Measurements from ENCODE around the gene TGFBI. TPM values are rescaled to one million over a fixed set of nuclear protein-coding genes. Genes with fewer than 3 reads are reported as not detected.
"Not testable (repeated sequence)": the region's sequence is repeated elsewhere in the genome, so short reads cannot be mapped to it uniquely, and the experiment has no call there.

TGFBI gene
- total RNA-seq, 2 experiments from 2014 or later = not detected

DNA sequence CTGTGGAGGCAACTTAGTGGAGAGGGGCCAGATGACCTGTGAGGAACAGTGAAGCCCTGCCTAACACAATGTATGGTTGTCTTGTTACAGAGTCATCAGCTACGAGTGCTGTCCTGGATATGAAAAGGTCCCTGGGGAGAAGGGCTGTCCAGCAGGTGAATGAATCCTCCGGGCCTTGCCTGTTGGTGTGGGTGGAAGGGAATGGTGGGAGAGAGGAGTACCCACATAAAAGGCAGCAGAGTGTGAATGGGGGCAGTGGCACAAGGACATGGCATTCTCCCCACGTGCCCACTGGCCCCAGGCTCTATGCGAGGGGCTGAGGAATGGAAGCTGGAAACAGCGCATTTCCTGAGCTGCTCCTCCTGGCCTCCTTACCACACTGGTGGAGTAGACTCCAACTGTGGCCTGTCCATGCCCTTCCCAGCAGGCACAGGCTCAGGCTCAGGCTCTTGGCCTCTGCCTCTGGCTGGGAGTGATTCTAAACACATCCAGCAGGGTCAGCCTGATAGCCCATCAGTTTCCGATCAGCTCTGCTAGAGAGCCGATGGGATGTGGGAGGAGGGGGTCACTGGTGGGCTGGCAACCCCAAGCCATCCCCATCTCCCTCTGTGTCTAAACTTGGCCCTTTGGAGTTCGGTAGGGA lies 15.3 kb downstream of the TGFBI start:
- H3K4me1 Mint-ChIP-seq (ENCODE audit: low read depth) = peaks cover 7% of the 10 kb centered on the region
- H3K27me3 Mint-ChIP-seq (ENCODE audit: low read depth) = no peaks in the 10 kb centered on the region
- no peaks in the 10 kb centered on the region for H3K9me3 Mint-ChIP-seq

DNA sequence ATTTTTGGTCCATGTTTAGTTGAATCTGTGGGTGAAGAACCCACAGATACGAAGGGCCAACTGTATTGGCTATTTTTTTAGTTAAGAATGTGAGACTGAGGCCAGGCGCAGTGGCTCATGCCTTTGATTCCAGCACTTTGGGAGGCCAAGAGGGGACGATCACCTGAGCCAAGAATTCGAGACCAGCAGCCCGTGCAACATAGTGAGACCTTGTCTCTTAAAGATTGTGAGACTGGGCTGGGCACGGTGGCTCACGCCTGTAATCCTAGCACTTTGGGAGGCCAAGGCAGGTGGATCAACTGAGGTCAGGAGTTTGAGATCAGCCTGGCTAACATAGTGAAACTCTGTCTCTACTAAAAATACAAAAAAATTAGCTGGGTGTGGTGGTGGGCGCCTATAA lies 16.2 kb downstream of the TGFBI start:
- H3K36me3 Mint-ChIP-seq (ENCODE audit: low read depth); DNase-seq; H3K9me3 Mint-ChIP-seq; intact Hi-C loops (cut with micrococcal nuclease); H3K4me1 Mint-ChIP-seq (ENCODE audit: low read depth); H3K27ac Mint-ChIP-seq; H3K27me3 Mint-ChIP-seq (ENCODE audit: low read depth); H3K4me3 Mint-ChIP-seq: not testable (repeated sequence)
- CTCF ChIA-PET = interaction anchor here (0.7 kb wide), 1 partner anchor 94 kb away, joined by 3 read pairs; no protein-coding TSS in a partner anchor

More for the DNA sequence above, 15.3 kb downstream of the TGFBI start:
- CTCF ChIA-PET = no interaction called here
- Mint-ChIP-seq H3K4me3 (no peak overlapping the region), H3K27ac (no peak overlapping the region), H3K36me3 (ENCODE audit: low read depth) (no peaks in the 10 kb centered on the region)
- intact Hi-C loops (cut with micrococcal nuclease) = no loop called here
- DNase-seq = no peak

DNA sequence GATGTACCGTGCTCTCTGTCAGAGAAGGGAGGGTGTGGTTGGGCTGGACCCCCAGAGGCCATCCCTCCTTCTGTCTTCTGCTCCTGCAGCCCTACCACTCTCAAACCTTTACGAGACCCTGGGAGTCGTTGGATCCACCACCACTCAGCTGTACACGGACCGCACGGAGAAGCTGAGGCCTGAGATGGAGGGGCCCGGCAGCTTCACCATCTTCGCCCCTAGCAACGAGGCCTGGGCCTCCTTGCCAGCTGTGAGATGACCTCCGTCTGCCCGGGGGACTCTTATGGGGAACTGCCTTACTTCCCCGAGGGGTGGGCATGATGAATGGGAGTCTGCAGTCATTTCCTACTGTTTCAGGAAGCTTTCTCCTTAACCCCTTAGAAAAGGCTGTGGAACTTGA lies 17.5 kb downstream of the TGFBI start:
- H3K9me3 Mint-ChIP-seq = no peaks in the 10 kb centered on the region
- no peaks in the 10 kb centered on the region for H3K27me3 Mint-ChIP-seq (ENCODE audit: low read depth)
- CTCF ChIA-PET = no interaction called here
- no peak for DNase-seq
- no peak overlapping the region for H3K27ac Mint-ChIP-seq
- intact Hi-C loops (cut with micrococcal nuclease) = no loop called here
- H3K4me3 Mint-ChIP-seq = no peak overlapping the region
- H3K36me3 Mint-ChIP-seq (ENCODE audit: low read depth) = no peaks in the 10 kb centered on the region
- H3K4me1 Mint-ChIP-seq (ENCODE audit: low read depth) = peaks cover 7% of the 10 kb centered on the region

DNA sequence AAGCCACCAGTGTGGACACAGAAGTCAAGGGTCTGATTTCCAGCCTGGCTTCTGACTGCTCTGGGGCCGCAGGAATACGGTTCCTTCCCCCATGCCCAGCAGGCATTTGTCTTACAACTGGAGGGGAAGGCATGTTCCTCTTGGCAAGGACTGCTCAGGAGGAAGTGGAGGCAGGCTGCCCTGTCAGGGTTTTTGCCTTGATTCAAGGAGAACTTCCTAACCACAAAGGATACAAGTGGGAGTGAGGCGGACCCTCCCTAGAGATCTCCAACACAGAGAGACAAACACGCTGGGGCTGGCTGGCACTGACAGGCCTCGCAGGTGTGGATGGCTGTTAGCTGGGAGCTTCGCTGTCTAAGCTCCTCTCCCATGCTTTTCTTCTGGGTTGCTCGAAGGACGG lies 19.1 kb downstream of the TGFBI start:
- no peak overlapping the region for H3K27ac Mint-ChIP-seq
- no peaks in the 10 kb centered on the region for H3K36me3 Mint-ChIP-seq (ENCODE audit: low read depth)
- DNase-seq = no peak
- H3K9me3 Mint-ChIP-seq = no peaks in the 10 kb centered on the region
- intact Hi-C loops (cut with micrococcal nuclease) = no loop called here
- no peaks in the 10 kb centered on the region for H3K27me3 Mint-ChIP-seq (ENCODE audit: low read depth)
- CTCF ChIA-PET = no interaction called here
- peaks cover 3% of the 10 kb centered on the region for H3K4me1 Mint-ChIP-seq (ENCODE audit: low read depth)
- no peak overlapping the region for H3K4me3 Mint-ChIP-seq

DNA sequence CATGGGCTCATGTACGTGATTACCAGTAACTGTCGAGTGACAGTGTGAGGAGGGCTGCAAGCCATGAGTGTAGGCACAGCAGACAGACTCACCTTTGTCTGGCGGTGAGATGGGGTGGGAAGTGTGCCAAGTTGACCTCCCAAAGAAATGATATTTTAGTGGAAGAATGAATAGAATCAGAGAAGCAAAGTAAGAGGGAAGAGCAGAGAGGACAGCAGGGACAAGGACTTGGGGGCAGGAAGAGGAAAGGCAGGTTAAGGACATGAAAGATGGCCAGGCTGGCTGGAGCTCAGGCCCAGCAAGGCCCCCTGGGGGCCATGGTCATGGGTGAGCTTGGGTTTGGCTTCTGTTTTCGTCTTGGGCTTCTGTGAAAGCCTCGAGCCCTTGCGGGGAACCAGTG lies 20.2 kb downstream of the TGFBI start:
- H3K9me3 Mint-ChIP-seq = no peaks in the 10 kb centered on the region
- DNase-seq = no peak
- H3K27me3 Mint-ChIP-seq (ENCODE audit: low read depth) = no peaks in the 10 kb centered on the region
- CTCF ChIA-PET = no interaction called here
- intact Hi-C loops (cut with micrococcal nuclease) = no loop called here
- H3K4me3 Mint-ChIP-seq = no peak overlapping the region
- no peaks in the 10 kb centered on the region for H3K36me3 Mint-ChIP-seq (ENCODE audit: low read depth)
- H3K4me1 Mint-ChIP-seq (ENCODE audit: low read depth) = no peaks in the 10 kb centered on the region
- H3K27ac Mint-ChIP-seq = no peak overlapping the region

DNA sequence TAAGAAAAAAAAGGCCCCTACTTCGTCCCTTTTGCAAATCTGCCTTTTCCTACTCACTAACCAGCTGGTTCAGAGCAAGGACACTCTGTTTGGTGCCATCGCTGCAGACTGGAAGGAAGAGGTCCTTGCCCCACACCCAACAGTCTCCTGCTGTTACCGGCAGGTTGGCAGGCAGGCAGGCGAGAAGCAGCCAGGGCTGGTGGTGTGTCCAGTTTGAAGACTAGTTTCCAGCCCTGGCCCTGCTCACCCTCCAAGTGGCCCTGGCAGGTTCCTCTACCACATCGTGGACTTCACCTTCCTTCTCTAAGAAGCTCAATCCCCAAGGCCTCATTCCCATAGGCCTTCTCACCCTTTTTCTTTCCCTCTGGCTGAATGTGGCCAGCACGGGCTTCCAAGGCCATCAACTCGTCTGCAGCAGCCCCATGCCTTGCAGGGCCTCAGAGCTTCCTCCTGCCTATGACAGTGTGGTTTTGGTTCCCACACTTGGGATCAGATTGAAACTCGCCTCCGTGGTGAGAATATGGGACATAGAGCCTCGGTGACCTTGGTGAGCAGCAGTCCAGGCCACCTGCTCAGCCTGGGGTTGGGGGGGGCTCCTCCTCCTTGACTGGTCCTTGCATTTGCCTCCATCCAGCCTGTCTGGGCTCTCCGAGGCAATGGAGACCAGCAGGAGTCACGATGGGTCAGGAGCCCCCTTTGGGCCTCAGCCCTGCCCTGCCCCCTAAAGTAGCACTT lies 22.9 kb downstream of the TGFBI start:
- no peaks in the 10 kb centered on the region for H3K9me3 Mint-ChIP-seq
- DNase-seq = no peak
- H3K27ac Mint-ChIP-seq = no peak overlapping the region
- intact Hi-C loops (cut with micrococcal nuclease) = no loop called here
- H3K4me3 Mint-ChIP-seq = no peak overlapping the region
- H3K27me3 Mint-ChIP-seq (ENCODE audit: low read depth) = no peaks in the 10 kb centered on the region
- CTCF ChIA-PET = interaction anchor here (0.7 kb wide), 1 partner anchor 106 kb away, joined by 3 read pairs; no protein-coding TSS in a partner anchor
- H3K36me3 Mint-ChIP-seq (ENCODE audit: low read depth) = no peaks in the 10 kb centered on the region
- no peaks in the 10 kb centered on the region for H3K4me1 Mint-ChIP-seq (ENCODE audit: low read depth)

DNA sequence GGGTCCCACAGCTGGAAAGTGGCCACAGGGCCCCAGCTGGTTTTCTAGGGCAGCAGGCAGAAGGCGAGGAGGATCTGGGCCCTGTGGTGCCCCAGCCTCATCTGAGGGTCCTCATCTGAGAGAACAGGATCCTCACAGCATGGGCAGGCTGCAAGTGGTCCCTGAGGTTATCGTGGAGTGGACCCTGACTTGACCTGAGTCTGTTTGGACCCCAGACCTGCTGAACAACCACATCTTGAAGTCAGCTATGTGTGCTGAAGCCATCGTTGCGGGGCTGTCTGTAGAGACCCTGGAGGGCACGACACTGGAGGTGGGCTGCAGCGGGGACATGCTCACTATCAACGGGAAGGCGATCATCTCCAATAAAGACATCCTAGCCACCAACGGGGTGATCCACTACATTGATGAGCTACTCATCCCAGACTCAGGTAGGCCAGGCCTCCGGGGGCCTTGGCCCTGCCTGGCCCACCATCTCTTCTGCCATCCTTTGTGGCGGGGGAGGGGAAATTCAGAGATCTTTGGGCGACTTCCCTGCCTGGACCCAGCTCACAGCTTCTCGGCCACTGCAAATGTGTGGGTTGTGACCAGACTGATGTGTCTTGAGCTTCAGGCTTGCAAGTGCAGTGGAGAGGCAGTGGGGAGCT lies 24.0 kb downstream of the TGFBI start:
- Mint-ChIP-seq H3K27me3 (ENCODE audit: low read depth) (no peaks in the 10 kb centered on the region), H3K9me3 (no peaks in the 10 kb centered on the region), H3K27ac (no peak overlapping the region), H3K36me3 (ENCODE audit: low read depth) (no peaks in the 10 kb centered on the region), H3K4me1 (ENCODE audit: low read depth) (no peaks in the 10 kb centered on the region), H3K4me3 (no peak overlapping the region)
- intact Hi-C loops (cut with micrococcal nuclease) = no loop called here
- CTCF ChIA-PET = no interaction called here
- no peak for DNase-seq

DNA sequence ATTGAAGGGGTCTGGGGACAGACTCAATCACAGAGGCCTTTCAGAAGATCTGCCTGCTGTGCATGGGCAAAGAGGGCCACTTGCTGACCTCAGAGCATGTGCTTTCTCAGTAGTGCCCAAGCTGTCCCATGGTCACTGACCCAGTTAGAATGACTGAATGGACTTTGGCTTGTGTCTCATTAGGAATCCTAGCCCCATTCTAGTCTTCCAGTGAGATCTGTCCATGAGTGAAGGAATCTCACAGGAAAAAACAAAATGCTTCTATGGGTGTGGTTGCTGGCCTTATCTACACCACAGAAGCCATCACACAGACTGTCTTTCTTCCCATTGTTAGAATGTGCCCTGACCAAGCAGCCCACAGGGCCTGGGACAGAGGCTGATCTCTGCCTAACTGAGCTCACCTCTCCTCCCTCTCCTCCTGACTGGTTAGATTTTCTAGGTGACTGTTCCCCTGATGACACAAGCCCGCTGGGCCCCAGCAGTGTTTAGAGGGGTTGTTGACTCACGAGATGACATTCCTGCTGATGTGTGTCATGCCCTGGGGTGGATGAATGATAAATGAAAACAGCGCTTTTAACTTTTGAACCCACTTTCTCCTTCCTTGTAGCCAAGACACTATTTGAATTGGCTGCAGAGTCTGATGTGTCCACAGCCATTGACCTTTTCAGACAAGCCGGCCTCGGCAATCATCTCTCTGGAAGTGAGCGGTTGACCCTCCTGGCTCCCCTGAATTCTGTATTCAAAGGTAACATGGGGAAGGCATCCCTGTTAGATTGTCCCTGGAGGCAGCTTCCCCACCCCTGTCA lies 24.8 kb downstream of the TGFBI start:
- no peak overlapping the region for H3K27ac Mint-ChIP-seq
- DNase-seq = no peak
- H3K4me1 Mint-ChIP-seq (ENCODE audit: low read depth) = no peaks in the 10 kb centered on the region
- no peak overlapping the region for H3K4me3 Mint-ChIP-seq
- no peaks in the 10 kb centered on the region for H3K36me3 Mint-ChIP-seq (ENCODE audit: low read depth)
- intact Hi-C loops (cut with micrococcal nuclease) = no loop called here
- no peaks in the 10 kb centered on the region for H3K27me3 Mint-ChIP-seq (ENCODE audit: low read depth)
- CTCF ChIA-PET = no interaction called here
- H3K9me3 Mint-ChIP-seq = no peaks in the 10 kb centered on the region

DNA sequence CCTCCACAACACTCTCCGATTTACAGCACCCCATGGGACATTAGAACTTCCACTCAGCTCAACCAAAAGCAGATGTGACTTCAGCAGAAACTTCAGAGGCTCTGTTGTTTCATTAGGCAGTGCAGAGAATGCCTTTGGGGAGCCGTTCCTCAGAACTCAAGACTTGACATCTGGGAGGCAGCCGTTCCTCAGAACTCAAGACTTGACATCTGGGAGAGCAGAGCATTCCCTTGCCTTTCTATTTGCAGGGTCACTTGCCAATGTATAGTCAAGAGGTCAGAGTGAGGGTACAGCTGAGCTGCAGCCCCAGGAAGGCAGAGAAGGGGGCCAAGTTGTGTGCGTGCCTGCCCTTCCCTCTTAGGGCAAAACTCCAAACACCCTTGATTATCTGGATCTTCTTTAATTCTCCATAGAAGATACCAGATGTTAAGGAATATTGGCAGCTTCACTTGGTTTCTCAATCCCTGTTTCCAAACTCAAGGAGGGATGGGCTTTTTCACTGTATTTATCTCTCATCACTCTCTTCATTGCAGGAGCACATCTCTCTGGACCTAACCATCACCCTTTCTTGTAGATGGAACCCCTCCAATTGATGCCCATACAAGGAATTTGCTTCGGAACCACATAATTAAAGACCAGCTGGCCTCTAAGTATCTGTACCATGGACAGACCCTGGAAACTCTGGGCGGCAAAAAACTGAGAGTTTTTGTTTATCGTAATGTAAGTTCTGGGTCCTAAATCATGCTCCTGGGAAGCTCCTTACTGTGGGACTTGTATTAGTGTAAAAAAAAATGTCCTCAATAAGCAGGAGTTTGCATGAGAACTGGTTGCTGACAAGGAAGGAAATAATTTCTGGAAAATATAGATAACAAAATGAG lies 25.6 kb downstream of the TGFBI start:
- intact Hi-C loops (cut with micrococcal nuclease) = no loop called here
- Mint-ChIP-seq H3K4me3 (no peak overlapping the region), H3K36me3 (ENCODE audit: low read depth) (no peaks in the 10 kb centered on the region), H3K27me3 (ENCODE audit: low read depth) (no peaks in the 10 kb centered on the region), H3K9me3 (no peaks in the 10 kb centered on the region), H3K27ac (no peak overlapping the region), H3K4me1 (ENCODE audit: low read depth) (no peaks in the 10 kb centered on the region)
- no peak for DNase-seq
- CTCF ChIA-PET = no interaction called here

DNA sequence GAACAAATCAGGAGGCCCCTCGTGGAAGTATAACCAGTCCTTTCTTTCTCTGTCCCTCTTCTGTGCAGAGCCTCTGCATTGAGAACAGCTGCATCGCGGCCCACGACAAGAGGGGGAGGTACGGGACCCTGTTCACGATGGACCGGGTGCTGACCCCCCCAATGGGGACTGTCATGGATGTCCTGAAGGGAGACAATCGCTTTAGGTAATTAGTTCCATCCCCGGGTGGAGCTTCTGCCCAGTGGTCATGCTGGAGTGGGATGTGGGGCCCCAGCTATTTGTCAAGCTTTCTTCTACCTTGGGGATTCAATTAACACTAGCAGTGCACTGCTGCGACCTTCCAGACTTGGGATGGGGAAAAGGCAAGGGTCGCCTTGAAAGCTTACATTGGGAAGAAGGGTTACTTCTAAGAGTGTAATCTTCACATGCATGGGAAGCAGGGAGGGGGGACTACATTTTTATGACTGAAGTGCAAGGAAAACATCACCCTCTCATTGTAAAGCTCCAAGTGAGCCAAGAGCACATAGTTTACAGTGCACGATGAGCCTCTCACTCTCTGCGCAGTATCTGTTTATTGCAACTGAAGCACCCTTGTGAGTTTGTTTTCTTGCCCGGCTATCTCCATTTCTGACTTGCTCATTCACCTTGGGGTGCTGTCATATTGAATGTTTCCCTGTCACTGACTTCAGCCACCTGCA lies 27.0 kb downstream of the TGFBI start:
- Mint-ChIP-seq H3K9me3 (no peaks in the 10 kb centered on the region), H3K4me3 (no peak overlapping the region), H3K27ac (no peak overlapping the region), H3K36me3 (ENCODE audit: low read depth) (no peaks in the 10 kb centered on the region), H3K27me3 (ENCODE audit: low read depth) (no peaks in the 10 kb centered on the region), H3K4me1 (ENCODE audit: low read depth) (no peaks in the 10 kb centered on the region)
- CTCF ChIA-PET = no interaction called here
- no peak for DNase-seq
- intact Hi-C loops (cut with micrococcal nuclease) = no loop called here

DNA sequence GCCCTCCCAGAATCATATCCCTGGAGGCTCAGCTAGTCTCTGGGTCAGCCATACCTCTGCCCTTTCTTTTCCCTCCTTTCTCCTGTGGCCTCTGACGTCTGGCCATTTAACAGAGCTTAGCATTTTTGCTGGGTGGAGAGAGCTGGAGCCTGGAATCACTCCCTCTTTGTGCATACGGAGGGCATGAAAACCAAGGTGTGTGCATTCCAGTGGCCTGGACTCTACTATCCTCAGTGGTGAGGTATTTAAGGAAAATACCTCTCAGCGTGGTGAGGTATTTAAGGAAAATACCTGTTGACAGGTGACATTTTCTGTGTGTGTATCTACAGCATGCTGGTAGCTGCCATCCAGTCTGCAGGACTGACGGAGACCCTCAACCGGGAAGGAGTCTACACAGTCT lies 27.5 kb downstream of the TGFBI start:
- DNase-seq = no peak
- no peaks in the 10 kb centered on the region for H3K9me3 Mint-ChIP-seq
- H3K4me1 Mint-ChIP-seq (ENCODE audit: low read depth) = no peaks in the 10 kb centered on the region
- CTCF ChIA-PET = no interaction called here
- no peaks in the 10 kb centered on the region for H3K36me3 Mint-ChIP-seq (ENCODE audit: low read depth)
- H3K4me3 Mint-ChIP-seq = no peak overlapping the region
- intact Hi-C loops (cut with micrococcal nuclease) = no loop called here
- H3K27ac Mint-ChIP-seq = no peak overlapping the region
- H3K27me3 Mint-ChIP-seq (ENCODE audit: low read depth) = no peaks in the 10 kb centered on the region

All from activated naive CD4-positive, alpha-beta T cell treated with anti-CD3 and anti-CD28 coated beads for 36 hours (primary cell).